Loucy (cell line): ENCODE results near the gene KLHDC4.

Experiments
- H2AFZ ChIP-seq: fragments of 200-600 bp; sonication (generic); 2 replicates; pipeline ENCODE4 v1.6.0; 2016; ENCODE audit warnings: antibody characterized with exemption, mild to moderate bottlenecking, low read length, moderate library complexity
- H3F3A ChIP-seq: fragments of 200-600 bp; 2 replicates; pipeline ENCODE4 v1.6.0; 2016; ENCODE audit warnings: antibody characterized with exemption, low read depth, mild to moderate bottlenecking
- H3K27me3 ChIP-seq: fragments of 200-600 bp; sonication (generic); 2 replicates; pipeline ENCODE4 v1.6.1; 2014; ENCODE audit warnings: low read length, mild to moderate bottlenecking; ENCODE audit not compliant: insufficient read depth, poor library complexity, severe bottlenecking
- H3K36me3 ChIP-seq: fragments of 200-600 bp; sonication (generic); 2 replicates; pipeline ENCODE4 v1.6.1; 2016; ENCODE audit warnings: low read length; ENCODE audit not compliant: insufficient read depth
- H3K4me1 ChIP-seq: fragments of 200-600 bp; sonication (generic); 2 replicates; pipeline ENCODE4 v1.5.1; 2014; ENCODE audit warnings: low read length, mild to moderate bottlenecking; ENCODE audit not compliant: insufficient read depth, poor library complexity, severe bottlenecking
- H3K4me2 ChIP-seq: fragments of 200-600 bp; sonication (generic); 2 replicates; pipeline ENCODE4 v1.6.0; 2014; ENCODE audit warnings: antibody characterized with exemption, low read length, low read depth, mild to moderate bottlenecking; ENCODE audit not compliant: poor library complexity, severe bottlenecking
- H3K4me3 ChIP-seq: fragments of 200-600 bp; sonication (generic); 2 replicates; pipeline ENCODE4 v1.5.1; 2014; ENCODE audit warnings: low read length, mild to moderate bottlenecking, mixed read lengths; ENCODE audit not compliant: poor library complexity, severe bottlenecking
- H3K79me2 ChIP-seq: fragments of 200-600 bp; sonication (generic); 2 replicates; pipeline ENCODE4 v1.6.1; 2014; ENCODE audit warnings: low read length; ENCODE audit not compliant: insufficient read depth
- H3K9ac ChIP-seq: fragments of 200-600 bp; sonication (generic); 2 replicates; pipeline ENCODE4 v1.6.0; 2014; ENCODE audit warnings: mild to moderate bottlenecking, low read depth, low read length, moderate library complexity; ENCODE audit not compliant: poor library complexity, severe bottlenecking
- H3K9me2 ChIP-seq: fragments of 200-600 bp; sonication (generic); replicated peaks from 2 replicates; pipeline ENCODE4 v1.6.1; 2016; ENCODE audit warnings: low read depth, low read length, mixed read lengths
- H3K9me3 ChIP-seq: fragments of 200-600 bp; sonication (generic); 2 replicates; pipeline ENCODE4 v1.6.1; 2014; ENCODE audit warnings: mild to moderate bottlenecking, antibody characterized with exemption, low read length, low read depth; ENCODE audit not compliant: insufficient read depth
- H4K20me1 ChIP-seq: fragments of 200-600 bp; sonication (generic); 2 replicates; pipeline ENCODE4 v1.6.0; 2014; ENCODE audit warnings: antibody characterized with exemption, low read length, mild to moderate bottlenecking; ENCODE audit not compliant: insufficient read depth, poor library complexity, severe bottlenecking
- CTCF ChIP-seq: fragments of 200-600 bp; sonication (generic); conservative IDR thresholded peaks from 2 replicates; pipeline ENCODE4 v1.5.1; 2014; ENCODE audit warnings: mild to moderate bottlenecking, antibody characterized with exemption, low read length
- EZH2phosphoT487 ChIP-seq: fragments of 200-600 bp; IDR thresholded peaks from 2 replicates; pipeline ENCODE4 v1.6.1; 2018; ENCODE audit warnings: antibody characterized with exemption, mild to moderate bottlenecking, moderate library complexity, borderline replicate concordance

Gene KLHDC4

GRCh38 chr16:87698676-87699199 is 67.0 kb downstream of the KLHDC4 start:
- Histone ChIP-seq H3K27me3 (no peaks in the 10 kb centered on the region), H3F3A (no peaks in the 10 kb centered on the region), H3K4me1 (no peaks in the 10 kb centered on the region), H3K9me2 (no peaks in the 10 kb centered on the region), H3K9ac (no peak overlapping the region), H4K20me1 (no peaks in the 10 kb centered on the region), H3K79me2 (no peaks in the 10 kb centered on the region), H3K4me2 (no peak overlapping the region), H3K4me3 (no peak overlapping the region), H3K36me3 (no peaks in the 10 kb centered on the region), H2AFZ (no peak overlapping the region), H3K9me3 (no peaks in the 10 kb centered on the region)
- TF ChIP-seq CTCF (no peak), EZH2phosphoT487 (no peak)

GRCh38 chr16:87698241-87698640 is 67.5 kb downstream of the KLHDC4 start:
- Histone ChIP-seq H3F3A (no peaks in the 10 kb centered on the region), H3K36me3 (no peaks in the 10 kb centered on the region), H3K4me3 (no peak overlapping the region), H4K20me1 (no peaks in the 10 kb centered on the region), H2AFZ (no peak overlapping the region), H3K9me3 (no peaks in the 10 kb centered on the region), H3K4me2 (no peak overlapping the region), H3K79me2 (no peaks in the 10 kb centered on the region), H3K9me2 (no peaks in the 10 kb centered on the region), H3K27me3 (no peaks in the 10 kb centered on the region), H3K4me1 (no peaks in the 10 kb centered on the region), H3K9ac (no peak overlapping the region)
- TF ChIP-seq CTCF: no peak
- TF ChIP-seq EZH2phosphoT487: no peak

- no peak overlapping the region for H3K4me2 ChIP-seq
- no peaks in the 10 kb centered on the region for H3F3A ChIP-seq
- H3K9ac ChIP-seq: no peak overlapping the region
- H4K20me1 ChIP-seq: no peaks in the 10 kb centered on the region
- H3K9me2 ChIP-seq: no peaks in the 10 kb centered on the region
- TF ChIP-seq EZH2phosphoT487: no peak
- no peak for TF ChIP-seq CTCF
- no peak overlapping the region for H3K4me3 ChIP-seq
- H3K36me3 ChIP-seq: no peaks in the 10 kb centered on the region
- no peak overlapping the region for H2AFZ ChIP-seq
- no peaks in the 10 kb centered on the region for H3K4me1 ChIP-seq
- H3K9me3 ChIP-seq: no peaks in the 10 kb centered on the region
- H3K27me3 ChIP-seq: no peaks in the 10 kb centered on the region
- no peaks in the 10 kb centered on the region for H3K79me2 ChIP-seq
Observed at GRCh38 chr16:87697792-87698191, 68.0 kb downstream of the KLHDC4 start.
